NCI-H510A treated with DMSO at 0.1 percent for 48 hours (cell line): Measurements from ENCODE around the gene RYR2.
"Not testable (repeated sequence)": the region's sequence is repeated elsewhere in the genome, so short reads cannot be mapped to it uniquely, and the experiment has no call there.

ENCODE experiments used
- DNase-seq: peaks from one replicate; lab custom pipeline; 2025; lab: John Stamatoyannopoulos, UW

Gene RYR2

GRCh38 chr1:237084341-237085077, 42.5 kb downstream of the RYR2 start:
- no peak for DNase-seq

- DNase-seq: no peak
Measured at GRCh38 chr1:237091691-237092090, 49.7 kb downstream of the RYR2 start.

- no peak for DNase-seq
Measured at GRCh38 chr1:237093691-237094090, 51.7 kb downstream of the RYR2 start.

GRCh38 chr1:237098541-237098940, 56.6 kb downstream of the RYR2 start:
- DNase-seq: no peak

GRCh38 chr1:237103021-237103420, 61.0 kb downstream of the RYR2 start:
- DNase-seq: no peak

GRCh38 chr1:237104096-237104495, 62.1 kb downstream of the RYR2 start:
- no peak for DNase-seq

- DNase-seq: no peak
Measured at GRCh38 chr1:237105826-237106225, 63.8 kb downstream of the RYR2 start.

GRCh38 chr1:237108297-237109040, 66.5 kb downstream of the RYR2 start:
- no peak for DNase-seq

GRCh38 chr1:237111807-237112206, 69.8 kb downstream of the RYR2 start:
- DNase-seq: no peak

- no peak for DNase-seq
Measured at GRCh38 chr1:237112663-237113062, 70.7 kb downstream of the RYR2 start.

- DNase-seq: no peak
Measured at GRCh38 chr1:237115035-237115434, 73.1 kb downstream of the RYR2 start.

GRCh38 chr1:237119091-237119490, 77.1 kb downstream of the RYR2 start:
- DNase-seq: no peak

GRCh38 chr1:237120683-237121082, 78.7 kb downstream of the RYR2 start:
- no peak for DNase-seq

GRCh38 chr1:237124856-237125462, 83.0 kb downstream of the RYR2 start:
- DNase-seq: no peak

- no peak for DNase-seq
Measured at GRCh38 chr1:237126180-237126579, 84.2 kb downstream of the RYR2 start.

GRCh38 chr1:237127301-237127700, 85.3 kb downstream of the RYR2 start:
- not testable (repeated sequence) for DNase-seq

GRCh38 chr1:237133921-237134320, 91.9 kb downstream of the RYR2 start:
- no peak for DNase-seq

GRCh38 chr1:237134929-237135328, 92.9 kb downstream of the RYR2 start:
- DNase-seq: no peak

- no peak for DNase-seq
Measured at GRCh38 chr1:237138551-237138950, 96.6 kb downstream of the RYR2 start.

GRCh38 chr1:237139732-237140131, 97.7 kb downstream of the RYR2 start:
- DNase-seq: no peak

- DNase-seq: no peak
Measured at GRCh38 chr1:237140986-237141385, 99.0 kb downstream of the RYR2 start.

- no peak for DNase-seq
Measured at GRCh38 chr1:237141502-237141901, 99.5 kb downstream of the RYR2 start.
